Stimulated activated memory B cell treated with anti-CD40 and anti-IgM and Interleukin-4, amounts not matched to agents 10 μg/mL and 1 μg/mL and 100 μg/mL, for 72 hours (primary cell): ENCODE measurements around the gene RMND5B.
"Not testable (repeated sequence)": the region's sequence is repeated elsewhere in the genome, so short reads cannot be mapped to it uniquely, and the experiment has no call there.

Experiments used
- ATAC-seq: fragments of 150-1000 bp; cut with Tn5 transposase; 2 replicates; pipeline ENCODE4 v1.10.0; 2021
- H3K27ac Mint-ChIP-seq: one replicate; pipeline ENCODE4 v1.8.0; 2022; ENCODE audit warnings: mild to moderate bottlenecking, mixed read lengths
- H3K27me3 Mint-ChIP-seq: one replicate; pipeline ENCODE4 v1.8.0; 2022; ENCODE audit warnings: mixed read lengths
- H3K36me3 Mint-ChIP-seq: one replicate; pipeline ENCODE4 v1.8.0; 2022; ENCODE audit warnings: mixed read lengths
- H3K4me1 Mint-ChIP-seq: one replicate; pipeline ENCODE4 v1.8.0; 2022; ENCODE audit warnings: mixed read lengths
- H3K4me3 Mint-ChIP-seq: one replicate; pipeline ENCODE4 v1.8.0; 2022; ENCODE audit warnings: mild to moderate bottlenecking, moderate library complexity, mixed read lengths
- H3K9me3 Mint-ChIP-seq: one replicate; pipeline ENCODE4 v1.8.0; 2022; ENCODE audit warnings: mixed read lengths

The RMND5B gene

DNA sequence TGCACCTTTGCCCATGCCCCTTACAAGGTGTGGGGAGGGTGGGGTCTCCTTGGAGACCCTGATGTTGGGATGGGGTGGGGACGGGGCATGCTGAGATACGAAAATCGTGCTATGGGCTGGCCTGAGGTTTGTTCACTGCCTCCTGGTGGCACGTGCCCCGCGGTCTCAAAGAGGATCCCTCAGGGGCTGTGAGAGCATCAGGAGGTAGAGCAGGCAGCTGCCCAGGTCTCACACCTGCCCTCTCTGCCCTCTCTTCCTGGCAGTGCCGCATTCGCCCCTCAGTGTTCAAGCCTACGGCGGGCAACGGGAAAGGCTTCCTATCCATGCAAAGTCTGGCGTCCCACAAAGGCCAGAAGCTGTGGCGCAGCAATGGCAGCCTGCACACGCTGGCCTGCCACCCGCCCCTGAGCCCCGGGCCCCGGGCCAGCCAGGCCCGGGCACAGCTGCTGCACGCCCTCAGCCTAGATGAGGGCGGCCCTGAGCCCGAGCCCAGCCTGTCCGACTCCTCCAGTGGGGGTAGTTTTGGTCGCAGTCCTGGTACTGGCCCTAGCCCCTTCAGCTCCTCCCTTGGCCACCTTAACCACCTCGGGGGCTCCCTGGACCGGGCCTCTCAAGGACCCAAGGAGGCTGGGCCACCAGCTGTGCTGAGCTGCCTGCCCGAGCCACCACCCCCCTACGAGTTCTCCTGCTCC lies 10.8 kb upstream of the RMND5B start:
- peak overlapping the region; percentile 96 for H3K27ac Mint-ChIP-seq
- ATAC-seq = no peak
- no peaks in the 10 kb centered on the region for H3K9me3 Mint-ChIP-seq
- H3K36me3 Mint-ChIP-seq = peaks cover 31% of the 10 kb centered on the region
- peaks cover 80% of the 10 kb centered on the region for H3K4me1 Mint-ChIP-seq
- no peaks in the 10 kb centered on the region for H3K27me3 Mint-ChIP-seq
- no peak overlapping the region for H3K4me3 Mint-ChIP-seq

DNA sequence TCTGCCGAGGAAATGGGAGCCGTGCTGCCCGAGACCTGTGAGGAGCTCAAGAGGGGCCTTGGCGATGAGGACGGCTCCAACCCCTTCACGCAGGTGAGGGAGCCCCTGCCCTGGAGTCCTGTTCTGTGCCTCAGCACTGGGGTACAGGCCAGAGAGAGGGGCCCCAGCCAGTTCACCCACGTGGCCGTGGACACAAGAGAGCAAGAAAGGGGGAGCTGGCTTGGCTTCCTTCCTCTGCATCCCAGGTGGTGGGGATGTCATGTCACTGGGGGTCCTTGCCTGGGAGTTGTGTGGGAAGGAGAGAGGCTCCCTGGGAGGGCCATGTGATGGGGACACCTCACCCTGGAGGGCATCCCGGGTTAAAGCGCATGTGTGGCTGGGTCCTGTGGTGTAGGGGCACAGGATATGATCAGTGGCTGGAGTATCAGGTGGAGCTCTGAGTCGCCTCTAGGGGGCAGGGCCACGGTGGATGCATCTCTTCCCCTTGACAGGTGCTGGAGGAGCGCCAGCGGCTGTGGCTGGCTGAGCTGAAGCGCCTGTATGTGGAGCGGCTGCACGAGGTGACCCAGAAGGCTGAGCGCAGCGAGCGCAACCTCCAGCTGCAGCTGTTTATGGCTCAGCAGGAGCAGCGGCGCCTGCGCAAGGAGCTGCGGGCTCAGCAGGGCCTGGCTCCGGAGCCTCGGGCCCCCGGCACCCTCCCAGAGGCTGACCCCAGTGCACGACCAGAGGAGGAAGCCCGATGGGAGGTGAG lies 10.0 kb upstream of the RMND5B start:
- ATAC-seq = peak; percentile 78
- Mint-ChIP-seq H3K9me3 (no peaks in the 10 kb centered on the region), H3K36me3 (peaks cover 35% of the 10 kb centered on the region), H3K27me3 (no peaks in the 10 kb centered on the region), H3K27ac (peak overlapping the region; percentile 73), H3K4me3 (peak overlapping the region; percentile 64), H3K4me1 (peaks cover 78% of the 10 kb centered on the region)

DNA sequence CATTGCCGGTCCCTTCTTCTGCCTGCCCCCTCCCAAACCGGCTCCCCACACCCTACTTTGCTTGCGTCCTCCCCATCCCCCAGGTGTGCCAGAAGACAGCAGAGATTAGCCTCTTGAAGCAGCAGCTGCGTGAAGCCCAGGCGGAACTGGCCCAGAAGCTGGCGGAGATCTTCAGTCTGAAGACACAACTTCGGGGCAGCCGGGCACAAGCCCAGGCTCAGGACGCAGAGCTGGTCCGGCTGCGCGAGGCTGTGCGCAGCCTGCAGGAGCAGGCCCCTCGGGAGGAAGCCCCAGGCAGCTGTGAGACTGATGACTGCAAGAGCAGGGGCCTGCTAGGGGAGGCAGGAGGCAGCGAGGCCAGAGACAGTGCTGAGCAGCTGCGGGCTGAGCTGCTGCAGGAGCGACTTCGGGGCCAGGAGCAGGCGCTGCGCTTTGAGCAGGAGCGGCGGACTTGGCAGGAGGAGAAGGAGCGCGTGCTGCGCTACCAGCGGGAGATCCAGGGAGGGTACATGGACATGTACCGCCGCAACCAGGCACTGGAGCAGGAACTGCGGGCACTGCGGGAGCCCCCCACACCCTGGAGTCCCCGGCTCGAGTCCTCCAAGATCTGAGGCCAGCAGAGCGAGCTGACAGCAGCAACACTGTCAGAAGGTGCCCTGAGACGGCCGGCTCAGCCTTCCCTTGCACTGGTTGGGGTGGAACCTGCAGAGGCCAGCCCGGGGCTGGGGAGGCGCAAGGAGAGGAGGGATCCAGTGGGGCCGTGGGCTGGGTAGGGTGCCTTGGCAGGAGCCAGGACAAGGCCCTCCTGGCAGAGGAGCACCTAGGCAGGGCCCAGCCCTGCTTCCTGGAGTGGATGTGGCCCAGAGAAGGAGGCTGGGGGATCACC lies 9.2 kb upstream of the RMND5B start:
- Mint-ChIP-seq H3K36me3 (peaks cover 35% of the 10 kb centered on the region), H3K27me3 (no peaks in the 10 kb centered on the region), H3K4me1 (peaks cover 69% of the 10 kb centered on the region), H3K9me3 (no peaks in the 10 kb centered on the region), H3K4me3 (peak overlapping the region; percentile 64), H3K27ac (peak overlapping the region; percentile 73)
- ATAC-seq = no peak

DNA sequence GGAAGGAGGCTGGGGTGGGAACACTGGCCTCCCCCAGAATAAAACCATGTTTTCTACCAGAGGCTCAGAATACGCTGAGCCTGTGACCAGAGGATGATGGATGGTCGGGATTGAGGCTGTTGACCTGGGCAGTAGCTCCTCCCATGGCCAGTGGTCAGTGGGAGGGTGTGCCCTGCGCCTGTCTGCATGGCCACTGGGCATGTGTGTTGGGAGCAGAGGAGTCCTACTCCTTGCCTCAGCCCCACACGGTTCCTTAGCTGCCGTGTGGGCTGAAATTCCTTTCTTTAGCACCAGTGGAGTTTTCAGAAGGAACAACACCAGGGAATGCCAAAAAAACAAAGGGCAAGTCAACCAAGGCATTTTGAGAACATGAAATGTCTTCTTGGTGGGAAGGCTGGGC lies 8.5 kb upstream of the RMND5B start:
- no peak for ATAC-seq
- Mint-ChIP-seq H3K9me3 (no peaks in the 10 kb centered on the region), H3K4me1 (peaks cover 62% of the 10 kb centered on the region), H3K36me3 (peaks cover 35% of the 10 kb centered on the region), H3K27ac (peak overlapping the region; percentile 73), H3K4me3 (no peak overlapping the region), H3K27me3 (no peaks in the 10 kb centered on the region)

DNA sequence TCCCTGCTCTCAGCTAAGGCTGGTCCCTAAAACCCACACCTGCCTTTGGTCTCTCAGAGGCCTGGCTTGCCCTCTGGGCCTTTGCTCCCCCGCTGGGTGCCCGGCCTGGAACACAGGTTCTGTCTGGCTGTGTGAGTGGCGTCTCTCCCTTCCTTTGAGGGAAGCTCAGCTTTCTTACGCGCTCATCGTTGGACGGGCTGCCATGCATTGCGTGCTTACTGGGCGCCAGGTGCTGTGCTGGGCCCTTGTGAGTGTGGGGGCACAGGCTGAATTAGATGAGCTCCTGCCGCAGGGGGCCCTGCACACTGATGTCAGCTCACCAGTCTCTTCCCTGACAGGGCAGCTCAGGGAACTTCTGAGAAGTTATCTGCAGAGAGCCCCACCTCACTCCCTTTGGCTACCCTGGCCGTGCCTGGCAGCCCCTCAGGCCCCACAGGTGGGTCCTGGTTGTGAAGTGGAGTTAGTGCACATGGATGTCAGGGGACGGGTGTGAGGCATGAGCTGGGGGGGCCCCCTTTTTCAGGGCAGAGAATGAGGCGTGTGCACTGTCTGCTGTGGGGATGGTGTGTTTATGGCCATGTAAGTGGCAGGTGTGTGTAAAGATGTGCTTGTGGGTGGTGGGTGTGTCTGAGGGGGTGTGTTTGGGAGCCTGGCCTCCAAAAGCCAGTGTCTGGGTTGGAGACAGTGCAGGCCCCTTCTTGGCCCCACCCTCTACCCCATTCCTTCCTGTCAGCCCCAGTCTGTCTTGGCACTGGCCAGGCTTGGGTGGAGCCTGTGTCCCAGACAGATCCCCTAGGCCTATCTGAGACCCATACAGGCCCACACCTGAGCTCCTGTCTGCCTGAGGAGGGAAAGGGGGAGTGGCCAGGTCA lies 7.5 kb upstream of the RMND5B start:
- H3K4me3 Mint-ChIP-seq = no peak overlapping the region
- no peak for ATAC-seq
- no peaks in the 10 kb centered on the region for H3K9me3 Mint-ChIP-seq
- peaks cover 53% of the 10 kb centered on the region for H3K4me1 Mint-ChIP-seq
- H3K36me3 Mint-ChIP-seq = peaks cover 35% of the 10 kb centered on the region
- H3K27ac Mint-ChIP-seq = no peak overlapping the region
- no peaks in the 10 kb centered on the region for H3K27me3 Mint-ChIP-seq

DNA sequence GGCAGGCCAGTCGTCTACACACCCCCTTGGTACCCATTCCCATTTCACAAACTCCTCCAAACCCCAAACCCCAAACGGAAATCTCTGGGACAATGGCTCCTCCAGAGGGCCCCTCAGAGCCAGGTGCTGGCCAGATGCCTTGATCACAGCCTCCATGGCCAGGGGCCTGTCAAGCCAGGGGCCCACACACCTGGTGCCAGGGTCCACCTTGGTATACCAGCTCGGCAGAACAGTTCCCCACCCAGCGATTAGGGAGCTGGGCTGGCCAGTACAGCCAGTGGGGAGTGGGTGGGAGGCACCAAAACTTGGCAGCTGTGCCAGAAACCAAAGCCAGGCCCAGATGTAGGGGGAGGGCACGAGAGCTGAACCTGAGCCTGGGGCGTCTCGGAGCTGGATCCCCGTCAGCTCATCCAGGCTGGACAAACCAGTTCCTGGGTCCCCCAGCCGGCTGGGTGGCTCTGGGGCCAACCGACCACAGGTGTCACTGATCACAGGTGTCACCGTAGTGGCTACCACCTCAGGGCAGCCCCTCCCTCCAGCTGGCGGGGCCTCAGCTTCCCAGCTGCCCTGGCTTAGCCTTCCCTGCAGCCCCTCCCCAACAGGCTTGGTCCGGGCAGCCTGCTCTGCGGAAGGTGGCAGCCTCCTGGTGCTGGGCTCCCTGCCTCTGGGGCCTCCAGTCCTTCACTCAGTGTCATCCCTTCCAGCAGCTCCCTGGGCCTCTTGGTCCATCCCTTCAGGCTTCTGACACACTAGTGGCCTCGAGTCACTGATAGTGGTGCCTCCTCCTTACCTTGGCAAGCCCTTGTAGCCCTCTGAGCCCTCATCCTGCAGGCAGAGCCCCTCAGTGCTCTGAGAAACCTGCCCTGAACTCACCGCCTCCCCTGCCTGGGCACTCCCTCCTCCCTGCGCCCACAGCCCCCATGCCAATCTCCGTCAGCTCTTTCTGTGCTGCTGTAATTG lies 6.6 kb upstream of the RMND5B start:
- Mint-ChIP-seq H3K27ac (no peak overlapping the region), H3K27me3 (no peaks in the 10 kb centered on the region), H3K4me3 (no peak overlapping the region), H3K4me1 (peaks cover 44% of the 10 kb centered on the region), H3K36me3 (peaks cover 35% of the 10 kb centered on the region), H3K9me3 (no peaks in the 10 kb centered on the region)
- no peak for ATAC-seq

DNA sequence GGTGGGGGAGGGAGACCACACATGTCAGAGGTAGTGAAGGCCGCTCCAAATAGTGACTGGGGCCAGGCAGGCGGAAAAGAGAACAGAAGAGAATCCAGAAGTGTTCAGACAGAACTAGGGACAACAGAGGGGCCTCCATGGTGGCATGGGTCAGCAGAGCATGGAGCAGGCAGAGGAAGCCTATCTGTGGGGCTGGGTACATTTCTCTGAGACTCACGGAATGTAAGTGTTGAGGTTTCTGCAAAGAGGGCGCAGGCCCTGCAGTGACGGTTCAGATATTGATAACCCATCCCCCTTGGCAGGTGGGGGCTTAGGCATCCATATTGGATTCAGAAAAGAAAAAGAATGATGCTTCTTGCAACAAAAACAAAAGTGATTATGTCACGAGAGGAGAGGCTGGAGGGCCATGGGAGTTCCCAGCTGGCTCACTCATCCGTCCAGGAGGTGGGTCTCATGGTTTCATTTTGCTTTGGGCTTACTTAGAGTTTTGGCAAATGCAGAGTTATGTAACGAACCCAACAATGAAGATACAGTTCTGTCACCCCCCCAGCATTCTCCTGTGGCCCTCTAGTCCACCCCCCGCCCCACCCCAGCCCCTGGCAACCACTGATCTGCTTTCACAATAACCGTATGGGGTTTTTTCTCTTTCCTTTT lies 5.4 kb upstream of the RMND5B start:
- peaks cover 42% of the 10 kb centered on the region for H3K4me1 Mint-ChIP-seq
- H3K36me3 Mint-ChIP-seq = peaks cover 35% of the 10 kb centered on the region
- no peaks in the 10 kb centered on the region for H3K9me3 Mint-ChIP-seq
- no peaks in the 10 kb centered on the region for H3K27me3 Mint-ChIP-seq
- no peak for ATAC-seq
- H3K4me3 Mint-ChIP-seq = no peak overlapping the region
- no peak overlapping the region for H3K27ac Mint-ChIP-seq

DNA sequence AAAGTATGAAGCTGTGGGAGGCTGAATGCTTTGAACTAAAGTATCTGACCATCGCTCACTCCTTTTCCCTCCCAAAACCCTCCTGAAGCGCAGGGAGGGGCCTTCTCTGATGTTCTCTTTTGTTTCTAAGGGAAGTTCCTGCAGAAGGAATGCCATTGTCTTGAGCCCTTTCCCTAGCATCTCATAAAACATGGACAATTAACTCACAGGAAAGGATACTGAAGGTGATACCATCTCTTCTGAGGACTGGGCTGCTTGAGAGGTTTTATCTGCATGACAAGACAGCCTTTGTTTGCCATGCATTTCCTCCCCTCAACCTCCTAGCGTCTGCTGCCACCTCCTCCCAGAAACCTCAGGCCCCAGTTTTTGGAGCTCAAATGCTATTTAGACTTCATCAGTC lies 4.3 kb upstream of the RMND5B start:
- H3K9me3 Mint-ChIP-seq = no peaks in the 10 kb centered on the region
- no peak for ATAC-seq
- H3K36me3 Mint-ChIP-seq = peaks cover 30% of the 10 kb centered on the region
- H3K4me1 Mint-ChIP-seq = peaks cover 36% of the 10 kb centered on the region
- no peaks in the 10 kb centered on the region for H3K27me3 Mint-ChIP-seq
- H3K4me3 Mint-ChIP-seq = no peak overlapping the region
- H3K27ac Mint-ChIP-seq = no peak overlapping the region

DNA sequence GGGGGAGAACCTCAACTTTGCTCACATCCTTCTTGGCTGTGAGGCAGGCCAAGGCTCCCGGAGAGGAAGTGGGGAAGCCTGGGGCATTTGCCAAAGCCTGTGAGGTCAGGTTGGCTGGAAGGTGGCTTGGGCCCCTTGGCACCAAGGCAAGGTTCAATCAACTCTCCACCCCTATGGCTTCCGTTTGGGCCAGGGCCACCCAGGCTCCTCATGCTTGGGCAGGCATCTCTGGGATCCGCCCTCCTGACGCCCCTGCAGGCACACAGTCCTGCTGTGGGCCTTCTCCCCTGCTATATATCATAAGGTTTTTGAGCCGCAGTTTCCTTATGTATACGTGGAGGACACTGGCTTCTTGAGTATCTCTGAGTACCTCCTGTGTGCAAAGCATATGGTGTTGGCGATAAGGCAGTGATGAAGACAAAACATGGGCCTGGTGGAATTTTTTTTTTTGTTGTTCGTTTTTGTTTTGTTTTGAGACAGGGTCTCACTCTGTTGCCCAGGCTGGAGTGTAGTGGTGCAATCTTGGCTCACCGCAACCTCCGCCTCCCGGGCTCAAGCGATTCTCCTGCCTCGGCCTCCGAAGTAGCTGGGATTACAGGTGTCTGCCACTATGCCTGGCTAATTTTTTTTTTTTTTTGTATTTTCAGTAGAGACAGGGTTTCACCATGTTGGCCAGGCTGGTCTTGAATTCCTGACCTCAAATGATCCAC lies 3.4 kb upstream of the RMND5B start:
- H3K27ac Mint-ChIP-seq = not testable (repeated sequence)

DNA sequence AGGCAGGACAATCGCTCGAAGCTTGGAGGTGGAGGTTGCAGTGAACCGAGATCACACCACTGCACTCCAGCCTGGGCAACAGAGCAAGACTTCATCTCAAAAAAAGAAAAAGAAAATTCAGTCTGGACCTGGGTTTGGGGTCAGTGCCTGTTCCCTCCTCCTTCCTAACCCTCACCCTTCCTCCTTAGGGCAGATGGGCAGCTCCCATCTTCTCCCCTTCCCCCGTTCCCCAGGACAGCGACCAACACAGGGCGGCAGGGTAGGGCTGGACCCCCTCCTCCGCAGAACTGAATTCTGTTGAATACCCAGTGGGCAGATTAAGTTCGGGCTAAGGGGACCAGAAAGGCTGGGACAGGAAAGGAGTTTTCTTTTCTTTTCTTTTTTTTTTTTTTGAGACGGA lies 1.5 kb upstream of the RMND5B start:
- H3K9me3 Mint-ChIP-seq = no peaks in the 10 kb centered on the region
- H3K27me3 Mint-ChIP-seq = no peaks in the 10 kb centered on the region
- no peak for ATAC-seq
- no peak overlapping the region for H3K27ac Mint-ChIP-seq
- peaks cover 27% of the 10 kb centered on the region for H3K4me1 Mint-ChIP-seq
- H3K36me3 Mint-ChIP-seq = peaks cover 17% of the 10 kb centered on the region
- H3K4me3 Mint-ChIP-seq = no peak overlapping the region

More for the DNA sequence above, 3.4 kb upstream of the RMND5B start:
- Mint-ChIP-seq H3K4me1 (peaks cover 34% of the 10 kb centered on the region), H3K36me3 (peaks cover 22% of the 10 kb centered on the region)
- H3K4me3 Mint-ChIP-seq, H3K27me3 Mint-ChIP-seq, ATAC-seq, H3K9me3 Mint-ChIP-seq: not testable (repeated sequence)

DNA sequence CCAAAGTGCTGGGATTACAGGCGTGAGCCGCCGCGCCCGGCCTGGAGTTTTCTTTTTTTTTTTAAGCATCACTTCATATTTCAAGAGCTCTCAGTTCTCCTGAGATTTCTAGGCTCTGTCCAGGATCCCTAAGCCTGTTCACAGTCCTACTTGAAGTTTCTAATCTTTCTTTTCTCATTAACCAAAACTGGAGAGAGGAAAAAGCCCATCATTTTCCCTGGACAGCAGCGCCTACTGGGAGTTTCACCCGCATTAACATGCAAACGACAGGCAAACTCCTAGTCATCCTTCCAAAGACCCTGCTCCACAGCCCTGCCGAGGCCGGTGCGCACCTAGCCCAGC lies 609 bp upstream of the RMND5B start:
- H3K27ac Mint-ChIP-seq = peak overlapping the region; percentile 74
- peaks cover 18% of the 10 kb centered on the region for H3K4me1 Mint-ChIP-seq
- H3K27me3 Mint-ChIP-seq, ATAC-seq, H3K9me3 Mint-ChIP-seq: not testable (repeated sequence)
- H3K36me3 Mint-ChIP-seq = peaks cover 14% of the 10 kb centered on the region
- H3K4me3 Mint-ChIP-seq = peak overlapping the region; percentile 75

DNA sequence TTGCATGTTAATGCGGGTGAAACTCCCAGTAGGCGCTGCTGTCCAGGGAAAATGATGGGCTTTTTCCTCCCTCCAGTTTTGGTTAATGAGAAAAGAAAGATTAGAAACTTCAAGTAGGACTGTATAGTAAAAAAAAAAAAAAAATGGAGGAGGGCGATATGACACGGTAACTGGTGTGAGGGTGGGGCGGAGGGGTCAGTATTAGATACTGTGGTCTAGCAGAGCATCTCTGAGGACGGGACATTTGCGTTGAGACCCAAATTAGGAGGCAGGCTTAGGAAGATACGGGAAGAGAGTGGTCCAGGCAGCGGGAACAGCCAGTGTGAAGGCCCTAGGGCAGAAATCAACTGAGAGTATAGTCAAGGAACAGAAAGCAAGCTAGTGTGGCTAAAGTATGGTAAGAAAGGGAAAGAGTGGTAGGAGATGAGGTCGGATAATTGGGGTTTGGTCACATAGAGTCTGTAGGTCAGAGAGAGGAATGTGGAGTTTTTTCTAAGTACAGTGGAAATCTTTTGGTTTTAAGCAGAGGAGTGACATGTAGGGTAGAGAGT lies 707 bp downstream of the RMND5B start:
- peaks cover 23% of the 10 kb centered on the region for H3K4me1 Mint-ChIP-seq
- peak overlapping the region; percentile 74 for H3K27ac Mint-ChIP-seq
- H3K27me3 Mint-ChIP-seq = no peaks in the 10 kb centered on the region
- H3K36me3 Mint-ChIP-seq = peaks cover 21% of the 10 kb centered on the region
- peak overlapping the region; percentile 75 for H3K4me3 Mint-ChIP-seq
- H3K9me3 Mint-ChIP-seq = no peaks in the 10 kb centered on the region
- peak; percentile 32 for ATAC-seq

DNA sequence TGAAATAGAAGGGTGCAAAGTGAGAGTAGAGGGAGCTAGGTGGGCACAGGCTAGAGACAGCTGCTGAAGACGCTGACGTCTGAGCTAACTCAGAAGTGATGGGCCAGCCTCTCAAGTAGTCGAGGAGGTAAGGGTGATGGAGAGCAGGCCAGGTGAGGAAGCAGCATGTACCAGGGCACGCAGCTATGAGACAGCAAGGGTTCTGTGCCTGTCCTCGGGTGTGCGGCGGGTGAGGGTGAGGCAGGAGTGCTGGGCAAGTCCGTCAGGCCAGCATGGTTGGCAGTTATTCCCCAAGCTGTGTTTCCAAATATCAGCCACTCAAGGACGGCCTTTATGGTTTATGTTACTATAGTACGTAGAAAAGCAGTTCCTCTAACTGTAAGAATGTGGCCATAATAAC lies 6.2 kb downstream of the RMND5B start:
- H3K4me1 Mint-ChIP-seq = peaks cover 14% of the 10 kb centered on the region
- H3K27me3 Mint-ChIP-seq = no peaks in the 10 kb centered on the region
- H3K9me3 Mint-ChIP-seq = no peaks in the 10 kb centered on the region
- ATAC-seq = no peak
- peak overlapping the region; percentile 19 for H3K27ac Mint-ChIP-seq
- H3K4me3 Mint-ChIP-seq = no peak overlapping the region
- H3K36me3 Mint-ChIP-seq = peaks cover 38% of the 10 kb centered on the region
